AG04450 (cell line): ENCODE measurements around the gene TBCCD1. TPM values are rescaled to one million over a fixed set of nuclear protein-coding genes. Genes with fewer than 3 reads are reported as not detected.

ENCODE experiments used
- CTCF ChIA-PET: fragments of 300-600, 350-600 bp; formaldehyde crosslinking; extraction: SDS; loops from one replicate; lab custom pipeline; 2022; ENCODE audit warnings: antibody characterized with exemption, inconsistent platforms; lab: Charles Lee
- POLR2A ChIA-PET: fragments of 350-600 bp; formaldehyde crosslinking; extraction: SDS; loops from one replicate; lab custom pipeline; 2021; ENCODE audit warnings: antibody characterized with exemption, inconsistent platforms; lab: Yijun Ruan, JAX
- DNase-seq: peaks from one replicate; pipeline ENCODE4 v3.0.0-alpha.2; 2011; ENCODE audit warnings: low read depth, low spot score
- H3K27ac ChIP-seq: one replicate; pipeline ENCODE4 v1.5.1; 2012; ENCODE audit warnings: low read depth, low read length, control low read depth
- H3K27me3 ChIP-seq: one replicate; pipeline ENCODE4 v1.6.0; 2012; ENCODE audit warnings: low read length; ENCODE audit not compliant: control insufficient read depth, insufficient read depth
- H3K4me3 ChIP-seq: 2 replicates; pipeline ENCODE4 v1.5.1; 2011; ENCODE audit warnings: mild to moderate bottlenecking, low read depth, low read length, control low read depth
- H3K9me3 ChIP-seq: 2 replicates; pipeline ENCODE4 v1.5.1; 2012; ENCODE audit warnings: low read length; ENCODE audit not compliant: control insufficient read depth, insufficient read depth
- polyA plus RNA-seq: library from polyadenylated mRNA; depleted of rRNA; stranded (reverse); fragments of >200 nt; gene quantifications from 2 replicates; pipeline ENCODE4 v1.2.3, GENCODE V29; 2011
- TF ChIP-seq, protein P1 (sequence below): IDR thresholded peaks from 2 replicates; pipeline ENCODE4 v1.5.1; 2011; ENCODE audit warnings: low read depth, low read length, control low read depth, inconsistent platforms

The TBCCD1 gene
- polyA plus RNA-seq, 1 experiment: 13.1 TPM

DNA sequence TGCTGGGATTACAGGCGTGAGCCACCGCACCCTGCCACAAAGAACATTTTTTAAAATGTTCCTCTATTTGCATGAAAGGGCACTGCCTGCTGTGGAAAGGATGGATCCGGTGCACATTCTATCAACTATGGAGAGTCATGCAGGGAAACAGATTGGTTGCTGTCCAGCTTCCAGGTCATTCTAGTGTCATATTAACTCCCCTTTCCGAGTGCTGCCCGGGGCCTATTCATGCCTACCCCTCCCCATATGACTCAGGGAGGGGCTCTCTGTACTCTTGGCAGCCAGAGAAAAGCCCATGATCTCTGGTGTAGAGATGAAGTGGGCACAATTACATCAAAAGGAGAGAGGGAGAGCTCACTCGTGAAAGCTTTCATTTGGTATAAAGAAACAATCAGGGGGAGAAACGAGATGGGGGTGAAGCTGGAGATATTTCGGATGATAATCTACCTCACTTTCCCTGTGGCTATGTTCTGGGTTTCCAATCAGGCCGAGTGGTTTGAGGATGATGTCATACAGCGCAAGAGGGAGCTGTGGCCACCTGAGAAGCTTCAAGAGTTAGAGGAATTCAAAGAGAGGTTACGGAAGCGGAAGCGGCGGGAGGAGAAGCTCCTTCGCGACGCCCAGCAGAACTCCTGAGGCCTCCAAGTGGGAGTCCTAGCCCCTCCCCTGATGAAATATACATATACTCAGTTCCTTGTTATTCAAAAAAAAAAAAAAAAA lies 29.6 kb upstream of the TBCCD1 start:
- H3K9me3 ChIP-seq: no peaks in the 10 kb centered on the region
- no peak overlapping the region for H3K27ac ChIP-seq
- TF ChIP-seq, protein P1, sequence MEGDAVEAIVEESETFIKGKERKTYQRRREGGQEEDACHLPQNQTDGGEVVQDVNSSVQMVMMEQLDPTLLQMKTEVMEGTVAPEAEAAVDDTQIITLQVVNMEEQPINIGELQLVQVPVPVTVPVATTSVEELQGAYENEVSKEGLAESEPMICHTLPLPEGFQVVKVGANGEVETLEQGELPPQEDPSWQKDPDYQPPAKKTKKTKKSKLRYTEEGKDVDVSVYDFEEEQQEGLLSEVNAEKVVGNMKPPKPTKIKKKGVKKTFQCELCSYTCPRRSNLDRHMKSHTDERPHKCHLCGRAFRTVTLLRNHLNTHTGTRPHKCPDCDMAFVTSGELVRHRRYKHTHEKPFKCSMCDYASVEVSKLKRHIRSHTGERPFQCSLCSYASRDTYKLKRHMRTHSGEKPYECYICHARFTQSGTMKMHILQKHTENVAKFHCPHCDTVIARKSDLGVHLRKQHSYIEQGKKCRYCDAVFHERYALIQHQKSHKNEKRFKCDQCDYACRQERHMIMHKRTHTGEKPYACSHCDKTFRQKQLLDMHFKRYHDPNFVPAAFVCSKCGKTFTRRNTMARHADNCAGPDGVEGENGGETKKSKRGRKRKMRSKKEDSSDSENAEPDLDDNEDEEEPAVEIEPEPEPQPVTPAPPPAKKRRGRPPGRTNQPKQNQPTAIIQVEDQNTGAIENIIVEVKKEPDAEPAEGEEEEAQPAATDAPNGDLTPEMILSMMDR: no peak
- no peak for DNase-seq
- ChIA-PET POLR2A (interaction anchor here (0.7 kb wide), 1 partner anchor 1856 kb away, joined by 8 read pairs; no protein-coding TSS in a partner anchor), CTCF (interaction anchor here (0.8 to 10.4 kb wide), 3 partner anchors 12 to 225 kb away, joined by 3 to 113 read pairs (median 3); no protein-coding TSS in a partner anchor)
- H3K4me3 ChIP-seq: no peak overlapping the region
- peaks cover 4% of the 10 kb centered on the region for H3K27me3 ChIP-seq

DNA sequence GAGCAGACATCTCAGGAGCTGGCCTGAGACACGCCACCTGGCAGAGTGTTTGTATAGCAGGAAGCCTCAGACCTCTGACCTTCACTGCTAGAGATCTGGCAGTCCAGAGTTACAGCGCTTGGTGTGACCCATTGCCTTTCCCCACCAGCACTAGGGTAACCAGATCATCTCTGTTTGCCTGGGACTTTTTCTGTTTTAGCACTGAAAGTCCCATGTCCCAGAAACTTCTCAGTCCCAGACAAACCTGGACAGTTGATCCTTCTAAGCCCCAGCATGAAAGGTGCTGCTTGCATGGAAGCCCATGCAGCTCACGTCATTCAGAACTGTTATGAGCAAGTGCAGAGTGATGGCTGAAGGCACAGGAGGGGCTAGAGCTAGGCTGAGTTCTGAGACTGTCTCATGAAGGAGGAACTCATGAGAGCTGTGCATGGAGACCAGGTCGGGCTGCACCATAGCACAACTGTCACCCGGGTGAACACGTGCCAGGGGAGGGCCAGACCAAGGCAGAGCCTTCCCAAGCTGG lies 27.5 kb upstream of the TBCCD1 start:
- H3K27me3 ChIP-seq: peaks cover 3% of the 10 kb centered on the region
- H3K9me3 ChIP-seq: no peaks in the 10 kb centered on the region
- no peak for DNase-seq
- TF ChIP-seq, protein P1: no peak
- POLR2A ChIA-PET: no interaction called here
- H3K27ac ChIP-seq: no peak overlapping the region
- H3K4me3 ChIP-seq: no peak overlapping the region
- CTCF ChIA-PET: interaction anchor here (10.4 kb wide), 1 partner anchor 21 kb away, joined by 113 read pairs; no protein-coding TSS in a partner anchor

DNA sequence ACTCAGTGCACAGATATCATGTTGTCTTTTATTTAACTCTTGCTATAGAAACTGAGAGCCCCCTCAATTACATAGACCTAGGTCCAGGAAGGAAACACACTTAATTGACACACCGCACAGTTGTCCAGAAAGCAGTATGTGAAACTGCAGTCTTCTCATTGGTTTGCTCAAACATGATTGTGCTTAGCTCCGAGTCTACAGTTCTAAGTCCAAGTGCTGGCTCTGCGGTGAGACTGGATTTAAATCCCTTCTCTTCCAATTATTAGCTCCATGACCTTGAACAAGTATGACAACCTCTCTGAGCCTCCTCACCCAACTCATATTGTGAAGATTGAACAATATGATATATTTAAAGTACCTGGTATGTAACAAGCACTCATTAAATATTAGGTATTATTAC lies 26.7 kb upstream of the TBCCD1 start:
- ChIA-PET POLR2A (no interaction called here), CTCF (interaction anchor here (10.4 kb wide), 1 partner anchor 22 kb away, joined by 113 read pairs; no protein-coding TSS in a partner anchor)
- Histone ChIP-seq H3K9me3 (no peaks in the 10 kb centered on the region), H3K4me3 (no peak overlapping the region), H3K27me3 (no peaks in the 10 kb centered on the region), H3K27ac (no peak overlapping the region)
- TF ChIP-seq, protein P1: no peak
- DNase-seq: no peak

DNA sequence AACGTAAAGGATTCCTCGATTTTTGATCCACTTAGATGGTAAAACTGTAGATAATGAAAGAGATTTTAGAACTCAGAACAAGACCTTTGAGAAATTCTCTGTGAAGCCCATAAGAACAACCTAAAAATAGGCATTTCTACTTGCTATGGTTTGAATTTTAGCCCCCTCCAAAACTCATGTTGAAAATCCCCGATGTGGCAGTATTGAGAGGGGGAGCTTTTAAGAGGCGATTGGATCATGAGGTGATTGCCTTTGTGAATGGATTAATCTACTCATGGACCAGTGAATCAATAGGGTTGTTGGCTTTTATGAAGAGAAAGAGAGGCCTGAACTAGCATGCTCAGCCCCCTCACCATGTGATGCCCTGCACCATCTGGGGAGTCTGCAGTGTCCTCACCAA lies 25.5 kb upstream of the TBCCD1 start:
- Histone ChIP-seq H3K4me3 (no peak overlapping the region), H3K27me3 (no peaks in the 10 kb centered on the region), H3K9me3 (no peaks in the 10 kb centered on the region), H3K27ac (no peak overlapping the region)
- DNase-seq: no peak
- TF ChIP-seq, protein P1: no peak
- CTCF ChIA-PET: interaction anchor here (10.4 kb wide), 1 partner anchor 23 kb away, joined by 113 read pairs; no protein-coding TSS in a partner anchor
- POLR2A ChIA-PET: no interaction called here
